Caco-2 (cell line): ENCODE results near the gene CD59. TPM values are rescaled to one million over a fixed set of nuclear protein-coding genes. Genes with fewer than 3 reads are reported as not detected.

ENCODE experiments used
- BruUV-seq: library from RNA; stranded (reverse); fragments of 400-500 nt; replicated peaks from 2 replicates; lab custom pipeline; 2021; lab: Mats Ljungman, UMichigan
- CTCF ChIA-PET: fragments of 300-600 bp; sonication (Branson Sonifier 250); formaldehyde crosslinking; loops from one replicate; lab custom pipeline; 2022; ENCODE audit warnings: antibody characterized with exemption; lab: Charles Lee
- POLR2A ChIA-PET: fragments of 300-600 bp; sonication (Branson Sonifier 250); formaldehyde crosslinking; loops from one replicate; lab custom pipeline; 2022; ENCODE audit warnings: antibody characterized with exemption; lab: Charles Lee
- DNase-seq, 2 experiments: peaks; one replicate each; pipeline versions ENCODE4 v3.0.0 to v3.0.0-alpha.2; 2020 to 2022
- H3K27me3 ChIP-seq: replicated peaks from 2 replicates; pipeline ENCODE4 v1.6.0; 2011; ENCODE audit warnings: low read length; ENCODE audit not compliant: control insufficient read depth, insufficient read depth
- H3K36me3 ChIP-seq: 2 replicates; pipeline ENCODE4 v1.5.1; 2011; ENCODE audit warnings: low read length; ENCODE audit not compliant: control insufficient read depth, insufficient read depth
- H3K4me1 ChIP-seq: fragments of 250-450 bp; sonication (Bioruptor Pico); 2 replicates; pipeline ENCODE4 v1.5.1; 2020; ENCODE audit warnings: mild to moderate bottlenecking
- H3K4me3 ChIP-seq: 2 replicates; pipeline ENCODE4 v1.5.1; 2011; ENCODE audit warnings: low read depth, mild to moderate bottlenecking, control low read depth, low read length
- H3K9me3 ChIP-seq: fragments of 250-450 bp; sonication (Bioruptor Pico); 2 replicates; pipeline ENCODE4 v1.5.1; 2020; ENCODE audit warnings: mild to moderate bottlenecking, moderate library complexity
- H3K27ac Mint-ChIP-seq: one replicate; pipeline ENCODE4 v1.8.0; 2022; ENCODE audit warnings: mixed read lengths; ENCODE audit not compliant: unreplicated experiment
- H3K27me3 Mint-ChIP-seq: one replicate; pipeline ENCODE4 v1.8.0; 2022; ENCODE audit warnings: mixed read lengths; ENCODE audit not compliant: insufficient read depth, unreplicated experiment
- H3K36me3 Mint-ChIP-seq: one replicate; pipeline ENCODE4 v1.8.0; 2022; ENCODE audit warnings: mild to moderate bottlenecking, mixed read lengths; ENCODE audit not compliant: insufficient read depth, unreplicated experiment
- H3K4me1 Mint-ChIP-seq: one replicate; pipeline ENCODE4 v1.8.0; 2022; ENCODE audit warnings: low read depth, mixed read lengths; ENCODE audit not compliant: unreplicated experiment
- H3K4me3 Mint-ChIP-seq: one replicate; pipeline ENCODE4 v1.8.0; 2022; ENCODE audit warnings: mild to moderate bottlenecking, moderate library complexity, mixed read lengths; ENCODE audit not compliant: unreplicated experiment
- H3K9me3 Mint-ChIP-seq: one replicate; pipeline ENCODE4 v1.8.0; 2022; ENCODE audit warnings: mixed read lengths; ENCODE audit not compliant: unreplicated experiment
- intact Hi-C: fragments of 100-400 bp; cut with micrococcal nuclease; formaldehyde crosslinking; loops from one replicate; pipeline ENCODE4 v1.10.0; 2022; ENCODE audit not compliant: unreplicated experiment
- total RNA-seq: library from RNA; stranded (reverse); gene quantifications from 2 replicates; pipeline ENCODE4 v1.2.3, GENCODE V29; 2022
- TF ChIP-seq, protein P1 (sequence below), 2 experiments: fragments of 200-600 bp in 1 of 2; IDR thresholded peaks; 1 replicate in 1 of 2; 2 replicates in 1 of 2; pipeline versions ENCODE4 v1.5.1 to v1.8.0; 2011 to 2022; ENCODE audit warnings: antibody characterized with exemption in 1 of 2, control low read depth in 1 of 2, inconsistent platforms in 1 of 2, low read depth in 1 of 2, low read length in 1 of 2, mild to moderate bottlenecking in 1 of 2, moderate library complexity in 1 of 2; ENCODE audit not compliant: insufficient read depth in 1 of 2, severe bottlenecking in 1 of 2, unreplicated experiment in 1 of 2

Gene CD59
- total RNA-seq, 1 experiment from 2014 or later: 149 TPM

DNA sequence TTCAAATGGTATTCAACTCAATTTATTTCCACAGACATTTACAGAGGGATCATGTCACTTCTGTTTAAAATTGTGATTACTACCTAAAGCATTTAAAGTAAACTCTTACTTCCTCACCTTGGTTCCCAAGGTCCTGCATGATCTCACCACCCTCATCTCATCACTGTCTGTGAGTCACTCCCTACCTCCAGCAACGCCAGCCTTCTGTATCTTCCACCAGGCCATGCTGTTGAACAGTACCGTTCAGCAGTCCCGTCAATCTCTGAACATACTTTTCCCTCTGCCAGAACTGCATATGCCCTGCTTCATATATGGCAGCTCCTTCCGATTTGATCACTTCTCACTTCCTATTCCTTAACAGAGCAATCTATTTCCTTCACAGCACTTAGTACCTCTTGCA is 36.1 kb upstream of the CD59 start:
- POLR2A ChIA-PET: no interaction called here
- peaks cover 11% of the 10 kb centered on the region for H3K4me1 ChIP-seq
- intact Hi-C loops: no loop called here
- H3K9me3 ChIP-seq: no peaks in the 10 kb centered on the region
- TF ChIP-seq, protein P1, sequence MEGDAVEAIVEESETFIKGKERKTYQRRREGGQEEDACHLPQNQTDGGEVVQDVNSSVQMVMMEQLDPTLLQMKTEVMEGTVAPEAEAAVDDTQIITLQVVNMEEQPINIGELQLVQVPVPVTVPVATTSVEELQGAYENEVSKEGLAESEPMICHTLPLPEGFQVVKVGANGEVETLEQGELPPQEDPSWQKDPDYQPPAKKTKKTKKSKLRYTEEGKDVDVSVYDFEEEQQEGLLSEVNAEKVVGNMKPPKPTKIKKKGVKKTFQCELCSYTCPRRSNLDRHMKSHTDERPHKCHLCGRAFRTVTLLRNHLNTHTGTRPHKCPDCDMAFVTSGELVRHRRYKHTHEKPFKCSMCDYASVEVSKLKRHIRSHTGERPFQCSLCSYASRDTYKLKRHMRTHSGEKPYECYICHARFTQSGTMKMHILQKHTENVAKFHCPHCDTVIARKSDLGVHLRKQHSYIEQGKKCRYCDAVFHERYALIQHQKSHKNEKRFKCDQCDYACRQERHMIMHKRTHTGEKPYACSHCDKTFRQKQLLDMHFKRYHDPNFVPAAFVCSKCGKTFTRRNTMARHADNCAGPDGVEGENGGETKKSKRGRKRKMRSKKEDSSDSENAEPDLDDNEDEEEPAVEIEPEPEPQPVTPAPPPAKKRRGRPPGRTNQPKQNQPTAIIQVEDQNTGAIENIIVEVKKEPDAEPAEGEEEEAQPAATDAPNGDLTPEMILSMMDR (IDR thresholded peaks at IDR 0.05; ENCODE audit: insufficient read depth in 1 of 2, low read depth in 1 of 2, low read length in 1 of 2, severe bottlenecking in 1 of 2, unreplicated experiment in 1 of 2): no peak
- Mint-ChIP-seq H3K4me3 (peak overlapping the region; percentile 85), H3K4me1 (peaks cover 25% of the 10 kb centered on the region), H3K36me3 (no peaks in the 10 kb centered on the region), H3K27ac (no peak overlapping the region), H3K27me3 (peaks cover 10% of the 10 kb centered on the region), H3K9me3 (no peaks in the 10 kb centered on the region)
- TSS peak; percentile 20 for BruUV-seq
- no peaks in the 10 kb centered on the region for H3K27me3 ChIP-seq
- CTCF ChIA-PET: no interaction called here
- no peaks in the 10 kb centered on the region; the same call in 1 of the 2 replicates for H3K36me3 ChIP-seq
- no peak for DNase-seq
- no peak overlapping the region for H3K4me3 ChIP-seq

DNA sequence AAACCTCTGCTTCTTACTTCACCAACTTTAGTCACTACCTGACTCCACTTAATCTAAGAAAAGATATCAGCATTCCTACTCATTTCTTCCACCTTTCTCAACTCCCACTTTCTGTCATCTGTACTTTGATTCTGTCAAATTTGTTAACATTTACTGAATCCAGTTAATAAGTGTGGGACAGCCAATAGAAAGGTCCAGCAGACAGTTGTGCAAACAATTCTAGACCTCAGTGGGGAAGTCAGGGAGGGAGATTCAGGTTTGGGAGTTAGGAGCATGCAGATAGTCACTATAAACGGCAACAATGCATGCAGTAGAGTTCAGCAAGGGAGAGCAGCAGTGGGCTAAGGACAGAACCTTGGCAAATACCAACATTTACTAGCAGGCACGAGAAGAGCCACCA is 34.0 kb upstream of the CD59 start:
- Histone ChIP-seq H3K36me3 (no peaks in the 10 kb centered on the region; the same call in 1 of the 2 replicates), H3K9me3 (no peaks in the 10 kb centered on the region), H3K4me3 (no peak overlapping the region), H3K27me3 (no peaks in the 10 kb centered on the region), H3K4me1 (peaks cover 11% of the 10 kb centered on the region)
- TF ChIP-seq, protein P1 (IDR thresholded peaks at IDR 0.05; ENCODE audit: insufficient read depth in 1 of 2, low read depth in 1 of 2, low read length in 1 of 2, severe bottlenecking in 1 of 2, unreplicated experiment in 1 of 2): no peak
- CTCF ChIA-PET: no interaction called here
- H3K4me3 Mint-ChIP-seq: no peak overlapping the region
- no peaks in the 10 kb centered on the region for H3K36me3 Mint-ChIP-seq
- DNase-seq: no peak
- H3K27me3 Mint-ChIP-seq: peaks cover 2% of the 10 kb centered on the region
- peaks cover 25% of the 10 kb centered on the region for H3K4me1 Mint-ChIP-seq
- BruUV-seq: no TSS peak
- intact Hi-C loops: no loop called here
- POLR2A ChIA-PET: no interaction called here
- H3K9me3 Mint-ChIP-seq: no peaks in the 10 kb centered on the region
- no peak overlapping the region for H3K27ac Mint-ChIP-seq

DNA sequence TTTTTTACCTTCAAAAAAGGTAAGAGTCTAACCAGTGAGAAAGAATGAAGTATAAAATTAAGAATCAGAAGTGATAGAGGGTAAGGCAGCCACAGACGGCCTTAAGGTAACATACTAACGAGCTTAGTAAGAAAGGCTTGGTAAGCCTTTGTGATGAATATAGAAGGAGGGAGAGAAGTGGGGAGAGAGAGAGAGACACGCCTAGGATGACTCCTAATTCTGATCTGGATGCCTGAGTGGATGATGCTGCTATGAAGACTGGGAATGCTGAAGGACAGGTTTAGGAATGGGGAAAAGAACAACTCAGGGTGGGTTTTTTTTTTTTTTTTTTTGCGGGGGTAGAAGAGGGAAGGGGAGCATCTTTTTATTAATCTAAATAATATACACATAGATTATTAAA is 33.3 kb upstream of the CD59 start:
- no peak overlapping the region for H3K4me3 ChIP-seq
- Mint-ChIP-seq H3K27me3 (no peaks in the 10 kb centered on the region), H3K4me1 (peaks cover 25% of the 10 kb centered on the region), H3K27ac (no peak overlapping the region), H3K9me3 (no peaks in the 10 kb centered on the region), H3K36me3 (no peaks in the 10 kb centered on the region), H3K4me3 (no peak overlapping the region)
- H3K27me3 ChIP-seq: no peaks in the 10 kb centered on the region
- peaks cover 11% of the 10 kb centered on the region for H3K4me1 ChIP-seq
- BruUV-seq: no TSS peak
- DNase-seq: no peak
- intact Hi-C loops: no loop called here
- TF ChIP-seq, protein P1 (IDR thresholded peaks at IDR 0.05; ENCODE audit: insufficient read depth in 1 of 2, low read depth in 1 of 2, low read length in 1 of 2, severe bottlenecking in 1 of 2, unreplicated experiment in 1 of 2): no peak
- ChIA-PET CTCF (no interaction called here), POLR2A (no interaction called here)
- no peaks in the 10 kb centered on the region; the same call in 1 of the 2 replicates for H3K36me3 ChIP-seq
- no peaks in the 10 kb centered on the region for H3K9me3 ChIP-seq
